Testis (tissue), 3 donors: Measurements from ENCODE around the gene MAP6D1. TPM values are rescaled to one million over a fixed set of nuclear protein-coding genes. Genes with fewer than 3 reads are reported as not detected.

ENCODE experiments used
- DNase-seq: peaks from one replicate; pipeline ENCODE4 v3.0.0-alpha.2; 2019
- H3K27ac ChIP-seq, 2 donors: fragments of 200-600 bp; sonication (generic); one replicate each; pipeline ENCODE4 v1.5.1; 2019
- H3K27me3 ChIP-seq: fragments of 200-600 bp; sonication (generic); one replicate; pipeline ENCODE4 v1.5.1; 2019
- H3K36me3 ChIP-seq: fragments of 200-600 bp; sonication (generic); one replicate; pipeline ENCODE4 v1.5.1; 2017; ENCODE audit warnings: low read depth; ENCODE audit errors: missing control alignments
- H3K4me1 ChIP-seq: fragments of 200-600 bp; sonication (generic); one replicate; pipeline ENCODE4 v1.5.1; 2019
- H3K4me3 ChIP-seq, 2 donors: fragments of 200-600 bp; sonication (generic); one replicate each; pipeline ENCODE4 v1.5.1; 2017 to 2019
- H3K9me3 ChIP-seq: fragments of 200-600 bp; sonication (generic); one replicate; pipeline ENCODE4 v1.5.1; 2017
- POLR2A ChIP-seq: fragments of 450-650 bp; IDR thresholded peaks from one replicate; pipeline ENCODE4 v1.6.1; 2017; ENCODE audit warnings: antibody characterized with exemption, mild to moderate bottlenecking, moderate library complexity
- WGBS, 2 donors: methylation state at CpG; one replicate each; pipeline ENCODE4 v1.1.5; 2018; 5-methylcytosine and 5-hydroxymethylcytosine counted together
- intact Hi-C: fragments of 100-400 bp; cut with DNase I; formaldehyde crosslinking; loops from one replicate; pipeline ENCODE4 v1.15.1; 2023; ENCODE audit warnings: low total_unique reads
- polyA plus RNA-seq: library from polyadenylated mRNA; stranded (reverse); fragments of 350-450 nt; fragmentation: Illumina TruSeq; extraction: RNeasy Lipid Tissue Mini Kit (QIAGEN cat#74804); gene quantifications from one replicate; pipeline ENCODE4 v1.2.3, GENCODE V29; 2014; ENCODE audit warnings: low read depth, low replicate concordance; ENCODE audit not compliant: insufficient read depth
- total RNA-seq, 2 donors: library from RNA; depleted of rRNA; stranded (reverse); fragments of >200 nt; gene quantifications; one replicate each; pipeline ENCODE4 v1.2.3, GENCODE V29; 2016
- TF ChIP-seq, protein P1 (sequence below), 3 experiments: fragments of 450-650 bp in 2 of 3; fragments of 200-600 bp in 1 of 3; sonication (generic) in 1 of 3; IDR thresholded peaks; one replicate each; pipeline ENCODE4 v1.5.1; 2016 to 2019; ENCODE audit warnings: antibody characterized with exemption in 3 of 3, mild to moderate bottlenecking in 2 of 3, moderate library complexity in 1 of 3

Gene MAP6D1
- total and polyA plus RNA-seq, 3 donors from 2014 or later: 0.80 to 8.3 (median 4.8) TPM

DNA sequence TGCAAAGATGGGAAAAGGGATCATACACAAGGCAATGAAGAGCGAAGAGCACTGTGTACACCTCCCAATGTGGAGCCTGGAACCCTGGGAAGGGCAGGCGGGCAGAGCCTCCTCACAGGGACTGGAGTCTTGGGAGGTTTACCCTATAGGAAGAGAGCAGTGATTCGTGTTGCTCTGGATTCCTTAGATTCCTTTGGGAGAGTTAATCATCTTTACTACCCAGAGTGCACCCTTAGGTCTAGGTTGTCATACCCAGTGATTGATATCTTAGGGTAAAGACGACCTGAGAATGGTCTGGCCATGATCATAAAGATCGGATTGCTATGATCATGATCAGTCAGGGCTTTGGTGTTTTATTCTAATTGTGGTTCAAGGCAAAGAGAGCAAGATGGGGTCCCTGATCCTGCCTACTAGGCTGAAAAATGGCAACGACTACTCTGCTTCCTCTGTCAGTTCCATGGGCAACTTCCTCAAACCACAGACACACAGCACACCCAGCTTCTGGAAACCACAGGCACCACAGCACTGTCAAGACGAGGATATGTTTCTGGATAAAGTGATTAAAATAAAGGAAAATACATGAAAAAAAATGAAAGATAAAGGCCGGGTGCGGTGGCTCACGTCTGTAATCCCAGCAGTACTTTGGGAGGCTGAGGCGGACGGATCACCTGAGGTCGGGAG lies 20.4 kb upstream of the MAP6D1 start:
- no peaks in the 10 kb centered on the region for H3K27me3 ChIP-seq
- H3K4me3 ChIP-seq: no peak overlapping the region
- TF ChIP-seq, protein P1, sequence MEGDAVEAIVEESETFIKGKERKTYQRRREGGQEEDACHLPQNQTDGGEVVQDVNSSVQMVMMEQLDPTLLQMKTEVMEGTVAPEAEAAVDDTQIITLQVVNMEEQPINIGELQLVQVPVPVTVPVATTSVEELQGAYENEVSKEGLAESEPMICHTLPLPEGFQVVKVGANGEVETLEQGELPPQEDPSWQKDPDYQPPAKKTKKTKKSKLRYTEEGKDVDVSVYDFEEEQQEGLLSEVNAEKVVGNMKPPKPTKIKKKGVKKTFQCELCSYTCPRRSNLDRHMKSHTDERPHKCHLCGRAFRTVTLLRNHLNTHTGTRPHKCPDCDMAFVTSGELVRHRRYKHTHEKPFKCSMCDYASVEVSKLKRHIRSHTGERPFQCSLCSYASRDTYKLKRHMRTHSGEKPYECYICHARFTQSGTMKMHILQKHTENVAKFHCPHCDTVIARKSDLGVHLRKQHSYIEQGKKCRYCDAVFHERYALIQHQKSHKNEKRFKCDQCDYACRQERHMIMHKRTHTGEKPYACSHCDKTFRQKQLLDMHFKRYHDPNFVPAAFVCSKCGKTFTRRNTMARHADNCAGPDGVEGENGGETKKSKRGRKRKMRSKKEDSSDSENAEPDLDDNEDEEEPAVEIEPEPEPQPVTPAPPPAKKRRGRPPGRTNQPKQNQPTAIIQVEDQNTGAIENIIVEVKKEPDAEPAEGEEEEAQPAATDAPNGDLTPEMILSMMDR (IDR thresholded peaks at IDR 0.05): no peak
- TF ChIP-seq POLR2A: no peak
- no peaks in the 10 kb centered on the region for H3K9me3 ChIP-seq
- no peak for DNase-seq
- H3K4me1 ChIP-seq: no peaks in the 10 kb centered on the region
- H3K36me3 ChIP-seq: no peaks in the 10 kb centered on the region
- WGBS, 2 donors: 86 to 88% methylated on average over 13 of the region's 13 CpGs
- intact Hi-C loops: no loop called here
- no peak overlapping the region for H3K27ac ChIP-seq

GRCh38 chr3:183845090-183845489 lies 19.7 kb upstream of the MAP6D1 start:
- no peaks in the 10 kb centered on the region for H3K36me3 ChIP-seq
- H3K4me3 ChIP-seq: no peak overlapping the region
- TF ChIP-seq POLR2A: no peak
- TF ChIP-seq, protein P1 (IDR thresholded peaks at IDR 0.05): no peak
- H3K9me3 ChIP-seq: no peaks in the 10 kb centered on the region
- WGBS, 2 donors: 89 to 94% methylated on average over 4 of the region's 4 CpGs
- no peak for DNase-seq
- no peaks in the 10 kb centered on the region for H3K4me1 ChIP-seq
- intact Hi-C loops: no loop called here
- no peaks in the 10 kb centered on the region for H3K27me3 ChIP-seq
- no peak overlapping the region for H3K27ac ChIP-seq

DNA sequence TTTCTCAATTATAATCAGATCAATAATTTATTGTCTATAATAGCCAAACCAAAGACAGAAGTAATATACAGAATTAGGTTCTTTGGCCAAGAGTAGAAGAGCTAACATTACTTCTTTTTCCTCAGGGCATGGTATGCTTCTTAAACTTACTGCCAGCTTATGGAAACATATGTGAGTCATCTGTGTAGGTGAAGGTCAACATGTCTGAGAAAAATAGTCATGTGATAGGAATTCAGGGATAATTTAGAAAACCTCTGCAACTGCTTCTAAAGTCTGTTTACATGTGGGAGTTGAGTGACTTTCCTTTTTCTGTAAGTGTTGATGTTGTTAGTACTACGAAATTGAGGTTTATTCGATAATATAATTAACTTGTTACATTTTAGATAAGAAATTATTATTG lies 19.2 kb upstream of the MAP6D1 start:
- Histone ChIP-seq H3K4me3 (no peak overlapping the region), H3K27ac (no peak overlapping the region), H3K4me1 (no peaks in the 10 kb centered on the region), H3K9me3 (no peaks in the 10 kb centered on the region), H3K27me3 (no peaks in the 10 kb centered on the region), H3K36me3 (no peaks in the 10 kb centered on the region)
- 71 to 74% methylated on average over 2 of the region's 2 CpGs for WGBS, 2 donors
- no peak for TF ChIP-seq POLR2A
- TF ChIP-seq, protein P1 (IDR thresholded peaks at IDR 0.05): no peak
- DNase-seq: no peak
- intact Hi-C loops: no loop called here

DNA sequence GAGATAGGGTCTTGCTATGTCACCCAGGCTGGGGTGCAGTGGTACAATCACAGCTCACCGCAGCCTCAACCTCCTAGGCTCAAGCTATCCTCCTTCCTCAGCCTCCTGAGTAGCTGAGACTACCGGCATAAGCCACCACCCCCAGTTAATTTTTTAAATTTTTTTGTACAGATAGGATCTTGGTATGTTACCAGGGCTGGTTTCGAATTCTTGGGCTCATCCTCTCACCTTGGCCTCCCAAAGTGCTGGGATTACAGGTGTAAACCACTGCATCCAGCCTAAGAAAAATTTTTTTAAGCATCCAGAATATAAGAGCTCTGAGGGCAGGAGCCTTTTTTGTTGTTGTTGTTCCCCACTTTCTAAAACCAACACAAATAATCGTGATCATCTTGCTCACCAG lies 14.4 kb upstream of the MAP6D1 start:
- Histone ChIP-seq H3K36me3 (no peaks in the 10 kb centered on the region), H3K4me3 (no peak overlapping the region), H3K9me3 (no peaks in the 10 kb centered on the region), H3K27me3 (no peaks in the 10 kb centered on the region), H3K4me1 (no peaks in the 10 kb centered on the region), H3K27ac (no peak overlapping the region)
- TF ChIP-seq POLR2A: no peak
- TF ChIP-seq, protein P1 (IDR thresholded peaks at IDR 0.05): no peak
- no peak for DNase-seq
- intact Hi-C loops: no loop called here
- WGBS, 2 donors: 94 to 97% methylated on average over 4 of the region's 4 CpGs

DNA sequence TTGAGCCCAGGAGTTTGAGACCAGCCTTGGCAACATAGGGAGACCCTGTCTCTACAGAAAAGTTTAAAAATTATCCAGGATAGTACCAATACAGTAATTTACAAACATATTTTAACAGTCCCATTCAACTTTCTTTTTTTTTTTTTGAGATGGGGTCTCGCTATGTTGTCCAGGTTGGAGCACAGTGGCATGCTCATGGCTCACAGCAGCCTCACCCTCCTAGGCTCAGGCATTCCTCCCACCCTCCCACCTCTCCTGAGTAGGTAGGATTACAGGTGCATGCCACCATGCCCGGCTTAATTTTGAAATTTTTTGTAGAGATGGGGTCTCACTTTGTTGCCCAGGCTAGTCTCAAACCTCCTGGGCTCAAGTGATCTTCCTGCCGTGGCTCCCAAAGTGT lies 12.5 kb upstream of the MAP6D1 start:
- no peak for DNase-seq
- Histone ChIP-seq H3K9me3 (no peaks in the 10 kb centered on the region), H3K27ac (no peak overlapping the region), H3K4me1 (no peaks in the 10 kb centered on the region), H3K36me3 (no peaks in the 10 kb centered on the region), H3K27me3 (no peaks in the 10 kb centered on the region), H3K4me3 (no peak overlapping the region)
- TF ChIP-seq, protein P1 (IDR thresholded peaks at IDR 0.05): no peak
- TF ChIP-seq POLR2A: no peak
- WGBS, 2 donors: 94 to 100% methylated on average over 3 of the region's 3 CpGs
- intact Hi-C loops: no loop called here
